DOHH2 (cell line): Measurements from ENCODE around the gene CGN.
A peak's percentile ranks its signal among the peaks of the same experiment; 100 is the strongest.

Experiments used
- H3F3A ChIP-seq: fragments of 200-600 bp; sonication (generic), shearing (Covaris generic); 2 replicates; pipeline ENCODE4 v1.6.0; 2016; ENCODE audit warnings: antibody characterized with exemption, mild to moderate bottlenecking; ENCODE audit not compliant: control insufficient read depth, insufficient read depth
- H3K27ac ChIP-seq: fragments of 200-600 bp; sonication (generic); 2 replicates; pipeline ENCODE4 v1.5.1; 2014; ENCODE audit warnings: low read depth, mild to moderate bottlenecking, low read length, moderate library complexity
- H3K27me3 ChIP-seq: fragments of 200-600 bp; sonication (generic); 2 replicates; pipeline ENCODE4 v1.6.1; 2014; ENCODE audit warnings: mild to moderate bottlenecking, low read length, mixed read lengths; ENCODE audit not compliant: control insufficient read depth
- H3K36me3 ChIP-seq: fragments of 200-600 bp; sonication (generic); 2 replicates; pipeline ENCODE4 v1.6.1; 2014; ENCODE audit warnings: mild to moderate bottlenecking, low read length, moderate library complexity, mixed read lengths; ENCODE audit not compliant: control insufficient read depth
- H3K4me1 ChIP-seq: fragments of 200-600 bp; sonication (generic); 2 replicates; pipeline ENCODE4 v1.6.1; 2014; ENCODE audit warnings: mild to moderate bottlenecking, low read length, mixed read lengths; ENCODE audit not compliant: control insufficient read depth
- H3K4me2 ChIP-seq: fragments of 200-600 bp; sonication (generic); 2 replicates; pipeline ENCODE4 v1.6.0; 2014; ENCODE audit warnings: mild to moderate bottlenecking, low read length, moderate library complexity
- H3K4me3 ChIP-seq: fragments of 200-600 bp; sonication (generic); 2 replicates; pipeline ENCODE4 v1.5.1; 2014; ENCODE audit warnings: mild to moderate bottlenecking, low read length, mixed read lengths
- H3K79me2 ChIP-seq: fragments of 200-600 bp; sonication (generic); 2 replicates; pipeline ENCODE4 v1.6.1; 2014; ENCODE audit warnings: mild to moderate bottlenecking, low read length, mixed read lengths; ENCODE audit not compliant: control insufficient read depth
- H3K9me2 ChIP-seq: fragments of 200-600 bp; sonication (generic); replicated peaks from 2 replicates; pipeline ENCODE4 v1.6.1; 2014; ENCODE audit warnings: mild to moderate bottlenecking, low read length, mixed read lengths; ENCODE audit not compliant: control insufficient read depth
- H3K9me3 ChIP-seq: fragments of 200-600 bp; sonication (generic); 2 replicates; pipeline ENCODE4 v1.6.1; 2014; ENCODE audit warnings: antibody characterized with exemption, low read length, mixed read lengths; ENCODE audit not compliant: control insufficient read depth, insufficient read depth
- H4K20me1 ChIP-seq: fragments of 200-600 bp; sonication (generic); 2 replicates; pipeline ENCODE4 v1.6.0; 2014; ENCODE audit warnings: low read depth, mild to moderate bottlenecking, antibody characterized with exemption, low read length, moderate library complexity; ENCODE audit not compliant: control insufficient read depth, insufficient read depth
- CTCF ChIP-seq: fragments of 200-600 bp; sonication (generic); IDR thresholded peaks from one replicate; pipeline ENCODE4 v1.5.1; 2014; ENCODE audit warnings: antibody characterized with exemption, mild to moderate bottlenecking, low read depth, low read length; ENCODE audit not compliant: poor library complexity, severe bottlenecking
- EZH2phosphoT487 ChIP-seq: fragments of 200-600 bp; sonication (generic); IDR thresholded peaks from 2 replicates; pipeline ENCODE4 v1.6.1; 2017; ENCODE audit warnings: borderline replicate concordance, mild to moderate bottlenecking, antibody characterized with exemption, low read length, moderate library complexity, mixed read lengths

Gene CGN

GRCh38 chr1:151529781-151530180, 18.6 kb downstream of the CGN start:
- H3K27ac ChIP-seq: no peak overlapping the region
- TF ChIP-seq EZH2phosphoT487: no peak
- TF ChIP-seq CTCF: no peak
- H3F3A ChIP-seq: no peaks in the 10 kb centered on the region
- H3K27me3 ChIP-seq: no peaks in the 10 kb centered on the region
- no peak overlapping the region for H3K4me2 ChIP-seq
- peaks cover 4% of the 10 kb centered on the region for H3K4me1 ChIP-seq
- H3K4me3 ChIP-seq: no peak overlapping the region
- no peaks in the 10 kb centered on the region for H4K20me1 ChIP-seq
- no peaks in the 10 kb centered on the region for H3K9me2 ChIP-seq
- H3K9me3 ChIP-seq: no peaks in the 10 kb centered on the region
- no peaks in the 10 kb centered on the region for H3K36me3 ChIP-seq
- H3K79me2 ChIP-seq: no peaks in the 10 kb centered on the region

GRCh38 chr1:151530461-151530860, 19.3 kb downstream of the CGN start:
- no peaks in the 10 kb centered on the region for H3K27me3 ChIP-seq
- no peaks in the 10 kb centered on the region for H3K9me2 ChIP-seq
- H4K20me1 ChIP-seq: no peaks in the 10 kb centered on the region
- no peaks in the 10 kb centered on the region for H3K36me3 ChIP-seq
- H3K27ac ChIP-seq: no peak overlapping the region
- TF ChIP-seq EZH2phosphoT487: no peak
- TF ChIP-seq CTCF: no peak
- H3K4me3 ChIP-seq: no peak overlapping the region
- no peaks in the 10 kb centered on the region for H3K9me3 ChIP-seq
- H3F3A ChIP-seq: no peaks in the 10 kb centered on the region
- no peaks in the 10 kb centered on the region for H3K4me1 ChIP-seq
- no peak overlapping the region for H3K4me2 ChIP-seq
- H3K79me2 ChIP-seq: no peaks in the 10 kb centered on the region

- H3K4me2 ChIP-seq: no peak overlapping the region
- H3F3A ChIP-seq: no peaks in the 10 kb centered on the region
- H3K4me1 ChIP-seq: no peaks in the 10 kb centered on the region
- H3K79me2 ChIP-seq: no peaks in the 10 kb centered on the region
- no peaks in the 10 kb centered on the region for H4K20me1 ChIP-seq
- TF ChIP-seq CTCF (no peak), EZH2phosphoT487 (no peak)
- no peak overlapping the region for H3K4me3 ChIP-seq
- H3K27ac ChIP-seq: no peak overlapping the region
- H3K9me3 ChIP-seq: no peaks in the 10 kb centered on the region
- no peaks in the 10 kb centered on the region for H3K9me2 ChIP-seq
- H3K36me3 ChIP-seq: no peaks in the 10 kb centered on the region
- no peaks in the 10 kb centered on the region for H3K27me3 ChIP-seq
Measured at GRCh38 chr1:151533870-151534269, 22.7 kb downstream of the CGN start.

GRCh38 chr1:151534662-151535278, 23.6 kb downstream of the CGN start:
- no peaks in the 10 kb centered on the region for H3K27me3 ChIP-seq
- H3K79me2 ChIP-seq: no peaks in the 10 kb centered on the region
- H3K4me2 ChIP-seq: no peak overlapping the region
- no peaks in the 10 kb centered on the region for H3K9me2 ChIP-seq
- TF ChIP-seq CTCF: peak; percentile 97
- no peak for TF ChIP-seq EZH2phosphoT487
- H3K9me3 ChIP-seq: no peaks in the 10 kb centered on the region
- H3K27ac ChIP-seq: no peak overlapping the region
- peaks cover 8% of the 10 kb centered on the region for H3K4me1 ChIP-seq
- H3K36me3 ChIP-seq: no peaks in the 10 kb centered on the region
- H3F3A ChIP-seq: no peaks in the 10 kb centered on the region
- H4K20me1 ChIP-seq: no peaks in the 10 kb centered on the region
- H3K4me3 ChIP-seq: no peak overlapping the region
